ENCODE data around the gene MTA1.

The MTA1 gene

GRCh38 chr14:105389534-105389933, 30.1 kb upstream of the MTA1 start:
- H3K9ac ChIP-seq (ENCODE audit: low read depth, low read length) = no peak overlapping the region
- no peaks in the 10 kb centered on the region for H3K4me1 ChIP-seq (ENCODE audit: insufficient read depth, low read length)
- no peaks in the 10 kb centered on the region for H3K27me3 ChIP-seq (ENCODE audit: insufficient read depth, low read length)
- H3K4me3 ChIP-seq (ENCODE audit: low read length) = no peak overlapping the region
- no peaks in the 10 kb centered on the region for H3K9me3 ChIP-seq (ENCODE audit: insufficient read depth, low read depth, low read length)
- no peak overlapping the region for H3K27ac ChIP-seq (ENCODE audit: low read length)
- no peaks in the 10 kb centered on the region for H3K36me3 ChIP-seq (ENCODE audit: insufficient read depth, low read depth, low read length)

GRCh38 chr14:105389976-105390848, 29.4 kb upstream of the MTA1 start:
- Histone ChIP-seq H3K4me1 (ENCODE audit: insufficient read depth, low read length) (no peaks in the 10 kb centered on the region), H3K9ac (ENCODE audit: low read depth, low read length) (no peak overlapping the region), H3K9me3 (ENCODE audit: insufficient read depth, low read depth, low read length) (no peaks in the 10 kb centered on the region), H3K27ac (ENCODE audit: low read length) (no peak overlapping the region), H3K4me3 (ENCODE audit: low read length) (no peak overlapping the region), H3K27me3 (ENCODE audit: insufficient read depth, low read length) (no peaks in the 10 kb centered on the region), H3K36me3 (ENCODE audit: insufficient read depth, low read depth, low read length) (no peaks in the 10 kb centered on the region)

GRCh38 chr14:105390849-105391500, 28.7 kb upstream of the MTA1 start:
- H3K27ac ChIP-seq (ENCODE audit: low read length) = no peak overlapping the region
- H3K9me3 ChIP-seq (ENCODE audit: insufficient read depth, low read depth, low read length) = no peaks in the 10 kb centered on the region
- H3K4me1 ChIP-seq (ENCODE audit: insufficient read depth, low read length) = no peaks in the 10 kb centered on the region
- H3K9ac ChIP-seq (ENCODE audit: low read depth, low read length) = no peak overlapping the region
- H3K27me3 ChIP-seq (ENCODE audit: insufficient read depth, low read length) = no peaks in the 10 kb centered on the region
- H3K4me3 ChIP-seq (ENCODE audit: low read length) = no peak overlapping the region
- no peaks in the 10 kb centered on the region for H3K36me3 ChIP-seq (ENCODE audit: insufficient read depth, low read depth, low read length)

- no peak overlapping the region for H3K9ac ChIP-seq (ENCODE audit: low read depth, low read length)
- H3K4me1 ChIP-seq (ENCODE audit: insufficient read depth, low read length) = no peaks in the 10 kb centered on the region
- no peak overlapping the region for H3K4me3 ChIP-seq (ENCODE audit: low read length)
- no peaks in the 10 kb centered on the region for H3K36me3 ChIP-seq (ENCODE audit: insufficient read depth, low read depth, low read length)
- no peaks in the 10 kb centered on the region for H3K27me3 ChIP-seq (ENCODE audit: insufficient read depth, low read length)
- no peak overlapping the region for H3K27ac ChIP-seq (ENCODE audit: low read length)
- H3K9me3 ChIP-seq (ENCODE audit: insufficient read depth, low read depth, low read length) = no peaks in the 10 kb centered on the region
These were observed 28.1 kb upstream of the MTA1 start for GRCh38 chr14:105391541-105391940.

GRCh38 chr14:105392131-105393090, 27.2 kb upstream of the MTA1 start:
- no peak overlapping the region for H3K27ac ChIP-seq (ENCODE audit: low read length)
- no peaks in the 10 kb centered on the region for H3K9me3 ChIP-seq (ENCODE audit: insufficient read depth, low read depth, low read length)
- no peak overlapping the region for H3K9ac ChIP-seq (ENCODE audit: low read depth, low read length)
- no peak overlapping the region for H3K4me3 ChIP-seq (ENCODE audit: low read length)
- peaks cover 6% of the 10 kb centered on the region; the same call in 1 of the 2 replicates for H3K27me3 ChIP-seq (ENCODE audit: insufficient read depth, low read length)
- H3K36me3 ChIP-seq (ENCODE audit: insufficient read depth, low read depth, low read length) = no peaks in the 10 kb centered on the region
- H3K4me1 ChIP-seq (ENCODE audit: insufficient read depth, low read length) = no peaks in the 10 kb centered on the region

GRCh38 chr14:105393151-105393550, 26.5 kb upstream of the MTA1 start:
- no peak overlapping the region for H3K9ac ChIP-seq (ENCODE audit: low read depth, low read length)
- no peaks in the 10 kb centered on the region for H3K36me3 ChIP-seq (ENCODE audit: insufficient read depth, low read depth, low read length)
- peaks cover 12% of the 10 kb centered on the region; the same call in 1 of the 2 replicates for H3K27me3 ChIP-seq (ENCODE audit: insufficient read depth, low read length)
- H3K4me3 ChIP-seq (ENCODE audit: low read length) = no peak overlapping the region
- H3K9me3 ChIP-seq (ENCODE audit: insufficient read depth, low read depth, low read length) = 0 out of 2 replicates have a peak, but pooled peaks cover 5% of the 10 kb centered on the region
- H3K4me1 ChIP-seq (ENCODE audit: insufficient read depth, low read length) = no peaks in the 10 kb centered on the region
- no peak overlapping the region for H3K27ac ChIP-seq (ENCODE audit: low read length)

GRCh38 chr14:105394714-105395537, 24.7 kb upstream of the MTA1 start:
- H3K4me3 ChIP-seq (ENCODE audit: low read length) = no peak overlapping the region

GRCh38 chr14:105395538-105395854, 24.1 kb upstream of the MTA1 start:
- Histone ChIP-seq H3K4me3 (ENCODE audit: low read length) (no peak overlapping the region), H3K9ac (ENCODE audit: low read depth, low read length) (no peak overlapping the region), H3K27ac (ENCODE audit: low read length) (no peak overlapping the region), H3K4me1 (ENCODE audit: insufficient read depth, low read length) (no peaks in the 10 kb centered on the region), H3K9me3 (ENCODE audit: insufficient read depth, low read depth, low read length) (peaks cover 21% of the 10 kb centered on the region), H3K27me3 (ENCODE audit: insufficient read depth, low read length) (peaks cover 12% of the 10 kb centered on the region; the same call in 1 of the 2 replicates), H3K36me3 (ENCODE audit: insufficient read depth, low read depth, low read length) (peaks cover 12% of the 10 kb centered on the region)

More at GRCh38 chr14:105394714-105395537, 24.7 kb upstream of the MTA1 start:
- peaks cover 16% of the 10 kb centered on the region; the same call in 1 of the 2 replicates for H3K9me3 ChIP-seq (ENCODE audit: insufficient read depth, low read depth, low read length)
- 0 out of 2 replicates have a peak, but pooled peaks cover 6% of the 10 kb centered on the region for H3K36me3 ChIP-seq (ENCODE audit: insufficient read depth, low read depth, low read length)
- no peak overlapping the region for H3K9ac ChIP-seq (ENCODE audit: low read depth, low read length)
- H3K4me1 ChIP-seq (ENCODE audit: insufficient read depth, low read length) = no peaks in the 10 kb centered on the region
- peaks cover 12% of the 10 kb centered on the region; the same call in 1 of the 2 replicates for H3K27me3 ChIP-seq (ENCODE audit: insufficient read depth, low read length)
- no peak overlapping the region for H3K27ac ChIP-seq (ENCODE audit: low read length)

GRCh38 chr14:105397350-105397931, 22.2 kb upstream of the MTA1 start:
- no peak overlapping the region for H3K27ac ChIP-seq (ENCODE audit: low read length)
- peaks cover 18% of the 10 kb centered on the region for H3K36me3 ChIP-seq (ENCODE audit: insufficient read depth, low read depth, low read length)
- peak overlapping the region; percentile 62; the same call in 1 of the 2 replicates for H3K4me3 ChIP-seq (ENCODE audit: low read length)
- H3K4me1 ChIP-seq (ENCODE audit: insufficient read depth, low read length) = no peaks in the 10 kb centered on the region
- peaks cover 34% of the 10 kb centered on the region for H3K9me3 ChIP-seq (ENCODE audit: insufficient read depth, low read depth, low read length)
- H3K27me3 ChIP-seq (ENCODE audit: insufficient read depth, low read length) = peaks cover 12% of the 10 kb centered on the region; the same call in 1 of the 2 replicates
- peak overlapping the region; percentile 58; the same call in 1 of the 2 replicates for H3K9ac ChIP-seq (ENCODE audit: low read depth, low read length)

GRCh38 chr14:105398044-105398725, 21.4 kb upstream of the MTA1 start, which contains the start of gene TEX22:
TSS of gene TEX22 (plus strand) at chr14:105398538. CDS start at chr14:105399341, 803 bp downstream.
- H3K27ac ChIP-seq (ENCODE audit: low read length) = no peak within 1 kb of the TSS

More at GRCh38 chr14:105398044-105398725, 21.4 kb upstream of the MTA1 start, which contains the start of gene TEX22:
- H3K9ac ChIP-seq (ENCODE audit: low read depth, low read length) = peak within 1 kb of the TSS; percentile 58; the same call in 1 of the 2 replicates
- H3K27me3 ChIP-seq (ENCODE audit: insufficient read depth, low read length) = peaks cover 12% of the 10 kb centered on the region
- no peaks in the 10 kb centered on the region for H3K4me1 ChIP-seq (ENCODE audit: insufficient read depth, low read length)
- peaks cover 18% of the 10 kb centered on the region for H3K36me3 ChIP-seq (ENCODE audit: insufficient read depth, low read depth, low read length)
- H3K4me3 ChIP-seq (ENCODE audit: low read length) = peak within 1 kb of the TSS; percentile 62
- peaks cover 41% of the 10 kb centered on the region for H3K9me3 ChIP-seq (ENCODE audit: insufficient read depth, low read depth, low read length)

Measured in iPS-20b (cell line).